ENCODE measurements around the gene DRC3. TPM values are rescaled to one million over a fixed set of nuclear protein-coding genes. Genes with fewer than 3 reads are reported as not detected.

The DRC3 gene
- total RNA-seq, 1 donor from 2014 or later: 0.74 TPM

DNA sequence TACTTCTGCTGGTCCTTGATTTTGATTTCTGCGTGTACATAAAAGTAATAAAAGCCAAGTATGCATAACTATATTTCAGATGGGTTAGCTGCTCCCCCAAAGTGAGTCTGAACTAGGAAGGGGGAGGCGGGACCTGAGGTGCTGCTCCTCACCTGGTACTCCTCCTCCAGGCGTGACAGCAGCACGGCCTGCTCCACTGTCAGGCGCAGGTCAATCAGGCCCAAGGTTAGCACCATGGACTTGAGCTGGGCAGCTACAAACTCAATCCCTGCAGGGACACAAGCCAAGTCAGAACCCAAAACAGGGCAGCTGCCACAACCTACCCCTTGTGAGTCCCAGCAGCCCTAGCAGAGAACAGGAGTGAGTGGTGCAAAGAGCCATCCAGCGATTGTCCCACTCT is 48.3 kb downstream of the DRC3 start:
- no peaks in the 10 kb centered on the region for H3K9me3 ChIP-seq
- no peak overlapping the region for H3K4me3 ChIP-seq
- intact Hi-C loops (cut with DNase I): no loop called here
- no peaks in the 10 kb centered on the region for H3K27me3 ChIP-seq
- H3K36me3 ChIP-seq: peaks cover 0 to 15% of the 10 kb centered on the region in 2 donors
- H3K27ac ChIP-seq: no peak overlapping the region
- DNase-seq (ENCODE audit: extremely low spot score in 2 of 2): no peak
- TF ChIP-seq POLR2AphosphoS5 (IDR thresholded peaks at IDR 0.05; ENCODE audit: insufficient read depth in 1 of 2, low read depth in 1 of 2) (no peak), POLR2A (IDR thresholded peaks at IDR 0.05) (no peak)
- TF ChIP-seq, protein P1, sequence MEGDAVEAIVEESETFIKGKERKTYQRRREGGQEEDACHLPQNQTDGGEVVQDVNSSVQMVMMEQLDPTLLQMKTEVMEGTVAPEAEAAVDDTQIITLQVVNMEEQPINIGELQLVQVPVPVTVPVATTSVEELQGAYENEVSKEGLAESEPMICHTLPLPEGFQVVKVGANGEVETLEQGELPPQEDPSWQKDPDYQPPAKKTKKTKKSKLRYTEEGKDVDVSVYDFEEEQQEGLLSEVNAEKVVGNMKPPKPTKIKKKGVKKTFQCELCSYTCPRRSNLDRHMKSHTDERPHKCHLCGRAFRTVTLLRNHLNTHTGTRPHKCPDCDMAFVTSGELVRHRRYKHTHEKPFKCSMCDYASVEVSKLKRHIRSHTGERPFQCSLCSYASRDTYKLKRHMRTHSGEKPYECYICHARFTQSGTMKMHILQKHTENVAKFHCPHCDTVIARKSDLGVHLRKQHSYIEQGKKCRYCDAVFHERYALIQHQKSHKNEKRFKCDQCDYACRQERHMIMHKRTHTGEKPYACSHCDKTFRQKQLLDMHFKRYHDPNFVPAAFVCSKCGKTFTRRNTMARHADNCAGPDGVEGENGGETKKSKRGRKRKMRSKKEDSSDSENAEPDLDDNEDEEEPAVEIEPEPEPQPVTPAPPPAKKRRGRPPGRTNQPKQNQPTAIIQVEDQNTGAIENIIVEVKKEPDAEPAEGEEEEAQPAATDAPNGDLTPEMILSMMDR (IDR thresholded peaks at IDR 0.05): no peak
- H3K4me1 ChIP-seq: no peaks in the 10 kb centered on the region

DNA sequence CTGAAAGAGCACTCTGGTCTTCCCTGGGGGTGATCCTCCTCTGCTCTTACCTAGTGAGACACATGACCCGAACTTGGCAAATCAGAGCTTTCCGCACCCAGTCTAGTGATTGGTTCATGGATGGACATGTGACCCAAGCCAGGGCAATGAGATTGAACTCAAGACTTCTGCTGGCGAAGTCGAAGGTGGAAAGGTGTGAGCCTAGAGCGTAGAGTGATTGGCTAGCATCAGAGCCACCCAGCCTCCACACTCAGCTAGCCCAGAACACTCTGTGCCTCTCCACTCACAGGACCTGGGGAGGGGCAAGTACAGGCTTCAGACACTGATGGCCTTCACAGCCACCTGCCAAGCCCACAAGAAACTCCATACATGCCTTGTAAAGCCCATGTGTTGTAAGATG is 48.7 kb downstream of the DRC3 start:
- H3K4me3 ChIP-seq: no peak overlapping the region
- no peaks in the 10 kb centered on the region for H3K27me3 ChIP-seq
- H3K4me1 ChIP-seq: no peaks in the 10 kb centered on the region
- intact Hi-C loops (cut with DNase I): no loop called here
- peaks cover 0 to 18% of the 10 kb centered on the region in 2 donors for H3K36me3 ChIP-seq
- no peak for DNase-seq (ENCODE audit: extremely low spot score in 2 of 2)
- no peaks in the 10 kb centered on the region for H3K9me3 ChIP-seq
- TF ChIP-seq POLR2A (IDR thresholded peaks at IDR 0.05): no peak
- H3K27ac ChIP-seq: no peak overlapping the region

DNA sequence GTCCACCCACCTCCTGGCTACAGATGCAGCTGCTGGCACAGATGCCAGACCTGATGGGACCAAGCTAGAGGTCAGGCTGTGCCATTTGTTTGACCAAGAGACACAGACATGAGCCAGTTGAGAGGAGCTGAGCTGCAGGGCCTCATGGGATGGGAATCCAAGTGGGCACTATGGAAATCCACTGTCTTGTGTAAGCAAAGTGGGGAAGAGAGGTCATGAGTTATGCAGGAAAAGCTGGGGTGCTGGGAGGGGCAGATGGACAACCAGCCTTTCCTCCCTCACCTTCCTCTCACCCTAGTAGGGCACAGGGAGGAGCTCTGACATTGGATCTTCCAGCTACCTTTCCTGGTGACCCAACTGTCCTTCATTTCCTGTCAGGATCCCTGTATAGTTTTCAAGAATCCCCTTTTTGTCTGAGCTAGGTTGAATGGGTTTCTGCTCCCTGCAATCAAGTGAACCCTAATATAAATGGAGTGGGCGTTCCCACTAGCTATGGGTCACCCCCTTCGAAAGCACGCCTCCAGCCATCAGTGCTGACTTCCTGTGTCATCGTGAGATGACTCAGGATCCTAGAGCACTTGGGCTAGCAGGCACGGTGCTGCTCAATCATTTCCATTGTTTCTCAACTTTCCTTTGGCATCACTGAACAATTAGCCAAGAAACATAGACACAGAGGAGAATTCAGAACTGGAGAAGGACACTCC is 52.7 kb downstream of the DRC3 start:
- no peaks in the 10 kb centered on the region for H3K27me3 ChIP-seq
- no peaks in the 10 kb centered on the region for H3K4me1 ChIP-seq
- H3K4me3 ChIP-seq: no peak overlapping the region
- peaks cover 0 to 29% of the 10 kb centered on the region in 2 donors for H3K36me3 ChIP-seq
- no peaks in the 10 kb centered on the region for H3K9me3 ChIP-seq
- no peak overlapping the region for H3K27ac ChIP-seq
- intact Hi-C loops (cut with DNase I): no loop called here
- DNase-seq (ENCODE audit: extremely low spot score in 2 of 2): no peak
- TF ChIP-seq POLR2AphosphoS5 (IDR thresholded peaks at IDR 0.05; ENCODE audit: insufficient read depth in 1 of 2, low read depth in 1 of 2): no peak
- TF ChIP-seq, protein P1 (IDR thresholded peaks at IDR 0.05): no peak
- TF ChIP-seq POLR2A (IDR thresholded peaks at IDR 0.05): no peak

DNA sequence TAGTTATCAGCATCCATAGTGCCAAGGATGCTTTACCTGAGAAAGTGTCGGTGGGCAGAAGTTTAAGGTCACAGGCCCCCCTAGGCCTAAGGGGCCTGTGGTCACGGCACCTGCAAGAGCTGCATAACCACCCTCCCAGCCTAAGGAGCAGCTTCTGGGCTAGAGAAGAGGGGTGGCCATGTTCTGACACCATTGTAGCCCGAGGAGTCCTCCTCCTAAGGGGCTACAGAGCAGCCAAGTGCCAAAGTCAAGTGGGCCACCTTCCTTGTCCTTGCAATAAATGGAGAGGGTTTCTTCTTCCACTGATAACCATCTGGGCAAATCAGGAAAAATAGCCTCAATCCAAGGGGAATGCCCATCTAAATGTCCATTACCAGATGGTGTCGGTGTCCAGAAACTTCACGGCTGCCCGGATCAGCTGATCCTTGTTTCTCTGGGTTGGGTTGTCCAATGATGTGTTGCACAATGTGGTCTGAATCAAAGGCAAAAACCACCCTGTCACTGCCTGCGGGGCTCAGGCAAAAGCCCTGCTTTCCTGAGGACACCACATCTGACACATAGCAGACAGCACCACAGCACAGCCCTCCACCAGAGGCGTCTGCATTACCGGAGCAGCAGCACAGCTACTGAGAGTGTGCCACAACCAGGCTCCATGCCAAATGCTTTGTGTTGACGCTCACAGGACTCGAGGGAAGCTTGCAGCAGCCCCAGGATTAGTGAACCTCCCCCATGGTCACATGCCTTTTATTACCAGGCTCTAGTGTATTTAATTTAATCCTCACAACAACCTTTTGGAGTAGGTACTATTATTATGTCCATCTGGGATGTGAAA is 53.5 kb downstream of the DRC3 start:
- Histone ChIP-seq H3K4me1 (no peaks in the 10 kb centered on the region), H3K27ac (no peak overlapping the region), H3K36me3 (peaks cover 0 to 25% of the 10 kb centered on the region in 2 donors), H3K4me3 (no peak overlapping the region), H3K9me3 (no peaks in the 10 kb centered on the region), H3K27me3 (no peaks in the 10 kb centered on the region)
- no peak for DNase-seq (ENCODE audit: extremely low spot score in 2 of 2)
- TF ChIP-seq POLR2A (IDR thresholded peaks at IDR 0.05) (no peak), POLR2AphosphoS5 (IDR thresholded peaks at IDR 0.05; ENCODE audit: insufficient read depth in 1 of 2, low read depth in 1 of 2) (no peak)
- TF ChIP-seq, protein P1 (IDR thresholded peaks at IDR 0.05): no peak
- intact Hi-C loops (cut with DNase I): no loop called here

DNA sequence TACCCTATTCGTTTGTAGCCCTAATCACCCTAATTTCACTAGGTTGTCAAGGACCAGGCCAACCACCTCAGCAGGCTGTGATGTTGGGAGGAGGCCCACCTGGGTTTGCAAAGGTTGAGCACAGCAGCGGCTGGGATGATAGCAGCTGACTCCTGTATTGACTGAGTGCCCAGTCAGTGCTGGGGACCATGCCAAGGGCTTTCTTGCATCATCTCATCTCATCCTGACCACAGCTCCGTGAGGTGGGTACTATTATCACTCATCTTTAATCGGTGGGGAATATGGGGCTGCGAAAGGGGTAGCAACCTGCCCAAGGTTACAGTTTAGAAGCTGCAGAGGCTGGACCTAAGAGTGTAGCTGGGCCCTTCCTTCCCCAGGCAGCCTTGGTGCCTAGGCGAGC is 54.6 kb downstream of the DRC3 start:
- Histone ChIP-seq H3K9me3 (no peaks in the 10 kb centered on the region), H3K36me3 (peaks cover 0 to 18% of the 10 kb centered on the region in 2 donors), H3K4me1 (no peaks in the 10 kb centered on the region), H3K27ac (no peak overlapping the region), H3K27me3 (no peaks in the 10 kb centered on the region), H3K4me3 (no peak overlapping the region)
- intact Hi-C loops (cut with DNase I): no loop called here
- no peak for DNase-seq (ENCODE audit: extremely low spot score in 2 of 2)
- no peak for TF ChIP-seq POLR2AphosphoS5 (IDR thresholded peaks at IDR 0.05; ENCODE audit: insufficient read depth in 1 of 2, low read depth in 1 of 2)
- TF ChIP-seq, protein P1 (IDR thresholded peaks at IDR 0.05): no peak
- TF ChIP-seq POLR2A (IDR thresholded peaks at IDR 0.05): no peak

Measured in vagina (tissue), 2 donors.